Mucosa of rectum (tissue), 2 donors: ENCODE results near the gene AKAP8L.

Source experiments
- H3K27ac ChIP-seq, 2 donors: one replicate each; pipeline ENCODE4 v1.7.0; 2013; ENCODE audit warnings: inconsistent platforms in 2 of 2, low read depth in 2 of 2, low read length in 2 of 2
- H3K27me3 ChIP-seq, 2 donors: one replicate each; pipeline ENCODE4 v1.7.0; 2013; ENCODE audit warnings: low read length in 2 of 2; ENCODE audit not compliant: control insufficient read depth in 2 of 2, insufficient read depth in 2 of 2
- H3K36me3 ChIP-seq, 2 donors: one replicate each; pipeline ENCODE4 v1.7.0; 2013; ENCODE audit warnings: low read length in 2 of 2; ENCODE audit not compliant: control insufficient read depth in 2 of 2, insufficient read depth in 2 of 2
- H3K4me1 ChIP-seq, 2 donors: one replicate each; pipeline ENCODE4 v1.7.0; 2013; ENCODE audit warnings: low read length in 2 of 2, mild to moderate bottlenecking in 1 of 2; ENCODE audit not compliant: control insufficient read depth in 2 of 2, insufficient read depth in 2 of 2
- H3K4me3 ChIP-seq, 2 donors: one replicate each; pipeline ENCODE4 v1.7.0; 2013; ENCODE audit warnings: low read length in 2 of 2
- H3K9ac ChIP-seq, 2 donors: one replicate each; pipeline ENCODE4 v1.7.0; 2013; ENCODE audit warnings: low read length in 2 of 2, low read depth in 1 of 2, mild to moderate bottlenecking in 1 of 2
- H3K9me3 ChIP-seq, 2 donors: one replicate each; pipeline ENCODE4 v1.7.0; 2013; ENCODE audit warnings: low read length in 2 of 2; ENCODE audit not compliant: control insufficient read depth in 2 of 2
- donor health status: healthy.
- donor health status: Normal muscosa, but diverticular disease.

Gene AKAP8L

DNA sequence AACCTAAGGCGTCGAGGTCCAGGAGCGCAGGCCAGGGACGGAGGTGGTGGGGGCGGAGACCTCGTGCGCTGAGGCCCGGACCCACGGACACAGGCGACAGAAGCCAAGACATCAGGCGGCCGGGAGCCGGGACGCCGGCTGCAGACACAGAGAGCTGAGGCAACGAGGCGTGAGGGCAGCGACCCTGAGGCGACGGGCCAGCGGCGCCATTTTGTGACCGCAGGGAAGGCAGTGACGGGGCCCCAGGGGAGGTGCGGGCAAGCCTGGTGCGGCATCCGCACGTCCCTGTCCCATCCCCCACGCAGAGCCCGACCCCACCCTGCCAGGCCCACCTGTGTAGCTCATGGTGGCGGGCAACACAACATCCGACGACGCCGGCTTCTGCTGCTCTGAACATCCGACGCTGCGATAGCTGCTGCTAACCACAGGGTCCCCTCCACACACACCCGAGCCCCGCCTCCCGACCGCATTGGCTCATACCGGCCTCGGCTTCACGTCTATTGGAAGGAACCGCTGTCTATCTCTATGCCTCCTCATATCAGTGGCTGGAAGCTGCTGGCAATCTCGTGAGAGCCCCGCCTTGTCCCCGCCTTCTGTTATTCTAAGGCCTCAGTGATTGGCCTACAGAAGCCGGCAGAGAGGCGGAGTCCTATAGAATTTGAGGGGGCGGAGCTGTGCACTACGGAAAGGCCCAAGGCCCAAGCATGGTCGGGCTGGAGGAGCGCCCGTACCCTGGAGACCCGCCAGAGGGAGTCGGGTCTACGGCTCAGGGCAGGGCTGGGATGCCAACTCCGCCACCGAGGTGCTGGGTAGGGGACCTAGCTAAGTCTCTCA is at the start of gene AKAP8L:
Gene AKAP8L (minus strand): TSS at position 410 of the 834 bp plus-strand sequence. CDS start 65 bp downstream, at position 345.
- Histone ChIP-seq H3K9ac (peak within 1 kb of the TSS; percentile 71 to 94), H3K4me1 (peaks cover 13 to 16% of the 10 kb centered on the region in 2 donors), H3K9me3 (no peaks in the 10 kb centered on the region), H3K36me3 (peaks cover 13 to 16% of the 10 kb centered on the region in 2 donors), H3K27me3 (no peaks in the 10 kb centered on the region), H3K27ac (peak within 1 kb of the TSS; percentile 78 to 84), H3K4me3 (peak within 1 kb of the TSS; percentile 79 to 98)

- Histone ChIP-seq H3K27ac (no peak overlapping the region), H3K27me3 (peaks cover 3 to 9% of the 10 kb centered on the region in 2 donors), H3K4me1 (peaks cover 2 to 3% of the 10 kb centered on the region in 2 donors), H3K9me3 (no peaks in the 10 kb centered on the region), H3K36me3 (no peaks in the 10 kb centered on the region), H3K4me3 (no peak overlapping the region), H3K9ac (no peak overlapping the region)
These were observed 49.0 kb upstream of the AKAP8L start for GRCh38 chr19:15467734-15468214.

GRCh38 chr19:15466851-15467733 is 48.3 kb upstream of the AKAP8L start:
- no peak overlapping the region for H3K4me3 ChIP-seq
- H3K27ac ChIP-seq = peak overlapping the region in 1 of 2 donors; percentile 34

DNA sequence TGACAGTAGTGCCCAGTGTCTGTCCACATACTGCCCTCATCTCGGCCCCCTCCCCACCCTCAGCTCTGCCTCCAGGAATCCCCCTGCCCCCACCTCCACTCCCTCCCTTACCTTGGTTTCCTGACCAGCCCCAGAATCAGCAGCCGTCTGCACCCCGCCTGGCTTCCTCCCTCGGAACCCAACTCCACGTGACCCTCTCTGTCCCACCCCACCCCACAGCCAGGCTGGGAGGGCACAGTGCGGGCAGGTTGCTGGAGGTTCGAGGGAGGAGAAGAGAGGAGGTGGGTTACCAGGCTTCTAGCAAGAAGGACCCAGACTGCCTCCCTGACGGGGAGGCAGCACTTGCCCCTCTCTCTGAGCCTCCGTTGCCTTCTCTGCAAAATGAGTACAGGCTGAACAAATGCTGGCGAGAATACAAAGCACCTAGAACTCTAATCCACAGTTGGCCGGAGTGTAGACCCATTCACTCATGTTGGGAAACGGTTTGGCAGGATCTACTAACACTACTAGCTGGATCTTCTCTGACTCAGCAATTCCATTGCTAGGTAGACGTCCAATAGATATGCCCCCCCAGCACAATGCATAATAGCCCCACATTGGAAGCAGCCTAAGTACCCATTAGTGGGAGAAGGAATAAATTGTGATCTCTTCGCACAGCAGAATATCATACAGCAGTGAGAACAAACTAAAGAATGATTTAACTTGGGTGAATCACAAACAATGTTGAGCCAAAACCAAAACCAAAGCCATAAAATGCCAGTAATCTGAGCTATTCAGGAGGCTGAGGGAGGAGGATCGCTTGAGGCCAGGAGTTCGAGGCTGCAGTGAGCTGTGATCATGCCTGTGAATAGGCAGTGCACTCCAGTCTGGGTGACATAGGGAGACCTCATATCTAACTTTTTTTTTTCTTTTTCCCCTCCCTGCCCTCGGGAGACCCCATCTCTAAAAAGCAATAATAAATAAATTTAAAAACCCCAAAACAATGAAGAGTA is 45.9 kb upstream of the AKAP8L start, which contains the start of gene RASAL3:
Gene RASAL3 (minus strand): TSS at position 151 of the 992 bp plus-strand sequence. CDS start 186 bp downstream, outside the sequence.
- Histone ChIP-seq H3K27ac (peak within 1 kb of the TSS; percentile 40 to 74), H3K27me3 (peaks cover 3 to 9% of the 10 kb centered on the region in 2 donors), H3K4me1 (peaks cover 2 to 3% of the 10 kb centered on the region in 2 donors), H3K9ac (peak within 1 kb of the TSS; percentile 19 to 58), H3K9me3 (no peaks in the 10 kb centered on the region), H3K36me3 (no peaks in the 10 kb centered on the region), H3K4me3 (peak within 1 kb of the TSS; percentile 51 to 60)

More at GRCh38 chr19:15466851-15467733, 48.3 kb upstream of the AKAP8L start:
- Histone ChIP-seq H3K9me3 (no peaks in the 10 kb centered on the region), H3K36me3 (no peaks in the 10 kb centered on the region), H3K4me1 (peaks cover 2 to 3% of the 10 kb centered on the region in 2 donors), H3K9ac (peak overlapping the region in 1 of 2 donors; percentile 3), H3K27me3 (peaks cover 3 to 9% of the 10 kb centered on the region in 2 donors)

DNA sequence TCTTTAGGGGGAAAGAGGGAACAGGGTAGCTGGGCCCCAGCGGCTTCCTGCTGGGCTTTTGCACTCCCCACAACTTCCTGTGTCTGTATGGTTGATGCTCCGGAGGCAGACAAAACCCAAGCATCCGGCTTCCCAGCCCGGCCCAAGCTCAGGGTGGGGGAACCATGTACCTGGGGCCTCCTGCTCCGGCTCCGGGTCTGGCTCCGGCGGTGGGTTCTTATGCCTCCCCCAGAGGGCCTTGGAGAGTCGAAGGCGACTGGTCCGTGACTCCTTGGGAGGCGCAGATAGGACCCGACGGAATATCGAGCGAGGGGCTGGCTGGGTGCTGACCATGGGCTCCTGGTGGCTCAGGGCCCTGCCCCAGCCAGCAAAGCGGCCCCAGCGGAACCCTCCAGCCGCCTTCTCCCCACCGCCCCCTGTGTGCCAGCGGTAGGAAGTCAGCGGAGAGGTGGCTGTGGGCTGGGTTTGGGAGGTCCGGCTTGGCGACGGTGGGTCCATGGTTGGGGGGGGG is 45.1 kb upstream of the AKAP8L start:
- Histone ChIP-seq H3K27me3 (peaks cover 3 to 7% of the 10 kb centered on the region in 2 donors), H3K27ac (peak overlapping the region; percentile 40 to 74), H3K9ac (peak overlapping the region; percentile 19 to 56), H3K4me3 (peak overlapping the region; percentile 51 to 60), H3K9me3 (no peaks in the 10 kb centered on the region), H3K4me1 (peaks cover 0 to 2% of the 10 kb centered on the region in 2 donors), H3K36me3 (no peaks in the 10 kb centered on the region)

DNA sequence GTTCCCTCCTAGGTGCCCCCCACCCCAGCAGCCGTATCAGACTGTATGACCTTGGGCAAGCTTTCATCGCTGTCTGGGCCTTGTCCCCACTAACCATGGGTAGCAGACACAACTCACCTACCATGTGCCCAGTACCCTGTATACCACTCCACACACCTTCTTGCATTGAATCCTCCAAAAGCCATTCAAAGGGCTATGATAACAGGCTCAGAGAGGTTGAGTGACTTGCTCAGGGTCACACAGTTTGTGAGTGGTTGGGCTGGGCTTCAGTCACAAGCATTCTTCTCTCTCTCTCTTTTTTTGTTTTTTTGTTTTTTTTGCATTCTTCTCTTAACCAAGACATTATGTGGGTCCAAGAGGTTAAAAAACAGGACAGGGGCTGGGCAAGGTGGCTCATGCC is 42.9 kb upstream of the AKAP8L start:
- no peaks in the 10 kb centered on the region for H3K4me1 ChIP-seq
- H3K27me3 ChIP-seq = peaks cover under 1 to 3% of the 10 kb centered on the region in 2 donors

GRCh38 chr19:15457701-15458484 is 39.1 kb upstream of the AKAP8L start:
- no peak overlapping the region for H3K9ac ChIP-seq
- peaks cover 1 to 2% of the 10 kb centered on the region in 2 donors for H3K4me1 ChIP-seq
- H3K36me3 ChIP-seq = peaks cover 0 to 6% of the 10 kb centered on the region in 2 donors
- no peaks in the 10 kb centered on the region for H3K9me3 ChIP-seq
- H3K4me3 ChIP-seq = no peak overlapping the region
- H3K27ac ChIP-seq = no peak overlapping the region
- H3K27me3 ChIP-seq = peaks cover 14 to 23% of the 10 kb centered on the region in 2 donors

More for the DNA sequence above, 42.9 kb upstream of the AKAP8L start:
- H3K9ac ChIP-seq = no peak overlapping the region
- H3K27ac ChIP-seq = no peak overlapping the region
- no peak overlapping the region for H3K4me3 ChIP-seq
- no peaks in the 10 kb centered on the region for H3K9me3 ChIP-seq
- H3K36me3 ChIP-seq = no peaks in the 10 kb centered on the region

- no peak overlapping the region for H3K27ac ChIP-seq
- H3K36me3 ChIP-seq = peaks cover 0 to 6% of the 10 kb centered on the region in 2 donors
- peaks cover 14 to 23% of the 10 kb centered on the region in 2 donors for H3K27me3 ChIP-seq
- H3K9ac ChIP-seq = no peak overlapping the region
- no peaks in the 10 kb centered on the region for H3K9me3 ChIP-seq
- H3K4me3 ChIP-seq = no peak overlapping the region
- H3K4me1 ChIP-seq = peaks cover 5 to 6% of the 10 kb centered on the region in 2 donors
These were observed 38.3 kb upstream of the AKAP8L start for GRCh38 chr19:15456871-15457700.
